ENCODE data around the gene CD40LG.

The CD40LG gene

DNA sequence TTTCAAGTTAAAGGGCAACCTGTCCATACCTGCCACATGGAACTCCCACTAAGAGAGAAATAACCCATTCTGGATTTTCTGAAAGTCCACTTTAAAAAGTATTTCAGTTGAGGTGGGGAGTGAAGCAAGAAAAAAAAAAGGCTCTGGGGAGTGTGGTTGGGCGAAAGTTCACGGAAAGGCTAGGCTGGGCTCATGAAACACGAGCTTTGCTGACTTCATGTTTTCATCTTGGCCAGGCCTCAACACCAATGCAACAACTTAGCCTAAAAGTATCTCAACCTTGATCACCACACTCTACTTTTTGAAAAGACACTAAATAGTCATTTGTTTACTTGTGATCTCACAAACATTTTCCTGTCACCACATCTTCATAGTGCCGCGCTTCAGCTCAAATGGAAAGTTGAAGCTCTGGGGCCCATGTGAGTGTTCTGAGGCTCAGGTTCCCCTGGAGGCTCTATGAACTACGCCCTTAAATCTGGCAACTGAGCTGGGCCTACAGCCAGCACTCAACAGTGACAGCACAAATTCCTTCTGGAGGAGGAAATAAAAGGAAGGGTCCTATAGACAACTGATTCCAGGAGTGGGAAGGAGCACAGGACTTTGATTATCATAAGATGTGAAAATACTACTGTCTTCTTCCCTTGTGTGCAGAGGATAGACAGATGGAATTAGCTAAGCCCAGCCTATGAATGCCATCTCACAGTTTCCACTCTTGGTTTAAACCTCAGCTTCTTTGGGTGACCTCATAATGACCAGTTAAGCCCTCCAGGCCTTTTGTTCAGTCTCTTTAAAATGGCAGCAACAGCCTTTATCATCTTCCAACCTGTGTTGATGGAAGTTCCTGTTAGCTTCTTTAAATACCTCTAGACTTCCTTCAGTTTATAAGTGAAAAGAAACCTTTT lies 5.1 kb downstream of the CD40LG start:
- peak in 2 of 6 experiments; percentile 3 to 5 for DNase-seq

- DNase-seq: peak in 1 of 6 experiments; percentile 1
Observed at GRCh38 chrX:136656361-136656964, 8.5 kb downstream of the CD40LG start.

DNA sequence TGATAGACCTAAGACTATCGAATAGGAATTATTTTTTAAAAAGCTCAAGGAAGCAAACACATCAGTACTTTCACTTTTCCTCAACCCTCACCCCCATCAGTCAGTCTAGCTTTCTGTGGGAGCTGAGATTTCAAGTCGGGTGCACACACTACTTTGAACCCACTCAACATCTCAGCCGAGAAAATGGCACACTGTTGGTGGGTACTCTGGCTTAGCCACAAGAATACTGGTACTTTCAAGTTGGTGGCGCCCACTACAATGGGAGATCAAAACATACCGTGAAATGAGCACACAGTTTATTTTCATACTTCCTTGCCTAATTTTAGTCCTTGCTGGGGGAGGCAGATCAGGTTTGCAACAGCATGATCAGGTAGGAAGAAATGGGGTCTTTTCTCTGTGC lies 10.2 kb downstream of the CD40LG start:
- DNase-seq: peak in 3 of 6 experiments; percentile 1 to 30 (median 25)

- DNase-seq: peak in 1 of 6 experiments; percentile 2
Observed at GRCh38 chrX:136659174-136659573, 11.2 kb downstream of the CD40LG start.

DNA sequence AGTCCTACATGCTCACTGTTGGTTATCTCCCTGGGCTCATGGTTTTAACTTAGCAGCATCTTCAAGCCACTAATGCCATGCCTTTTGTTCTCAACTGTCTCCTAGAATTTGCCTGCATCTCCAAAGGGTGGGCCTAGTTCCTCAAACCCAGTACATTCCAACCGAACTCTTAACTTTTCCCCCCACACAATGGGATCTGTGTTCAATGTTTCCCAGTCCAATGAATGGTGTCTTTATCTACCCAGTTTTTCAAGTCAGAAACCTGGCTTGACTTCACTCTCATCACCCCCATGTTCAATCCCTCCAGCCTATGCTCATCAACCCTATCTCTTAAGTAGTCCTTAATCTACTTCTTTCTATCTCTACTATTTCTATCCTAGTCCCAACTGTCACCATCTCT lies 12.9 kb downstream of the CD40LG start:
- DNase-seq: no peak

GRCh38 chrX:136662104-136662503 lies 14.1 kb downstream of the CD40LG start:
- DNase-seq: peak in 5 of 6 experiments; percentile 13 to 53 (median 32)

DNA sequence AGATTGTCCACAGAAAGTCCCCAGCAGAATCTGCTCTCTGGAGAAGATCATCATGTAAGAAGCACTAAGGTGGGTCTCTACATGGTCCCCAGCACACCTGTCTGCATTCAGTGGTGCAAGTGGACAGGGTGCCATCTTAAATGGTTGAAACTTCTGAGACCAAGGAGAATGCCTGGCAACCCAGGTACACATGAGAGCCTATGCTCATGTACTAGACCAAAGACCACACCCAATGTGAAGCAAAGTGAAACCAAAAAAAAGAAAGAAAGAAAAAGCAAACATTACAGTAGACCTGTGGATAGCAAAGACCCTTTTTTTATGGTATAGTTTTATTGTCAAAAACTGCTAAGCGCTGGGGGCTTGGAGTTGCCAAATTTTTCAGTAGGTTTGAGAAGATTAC lies 15.0 kb downstream of the CD40LG start:
- DNase-seq: peak in 4 of 6 experiments; percentile 3 to 44 (median 26)

DNA sequence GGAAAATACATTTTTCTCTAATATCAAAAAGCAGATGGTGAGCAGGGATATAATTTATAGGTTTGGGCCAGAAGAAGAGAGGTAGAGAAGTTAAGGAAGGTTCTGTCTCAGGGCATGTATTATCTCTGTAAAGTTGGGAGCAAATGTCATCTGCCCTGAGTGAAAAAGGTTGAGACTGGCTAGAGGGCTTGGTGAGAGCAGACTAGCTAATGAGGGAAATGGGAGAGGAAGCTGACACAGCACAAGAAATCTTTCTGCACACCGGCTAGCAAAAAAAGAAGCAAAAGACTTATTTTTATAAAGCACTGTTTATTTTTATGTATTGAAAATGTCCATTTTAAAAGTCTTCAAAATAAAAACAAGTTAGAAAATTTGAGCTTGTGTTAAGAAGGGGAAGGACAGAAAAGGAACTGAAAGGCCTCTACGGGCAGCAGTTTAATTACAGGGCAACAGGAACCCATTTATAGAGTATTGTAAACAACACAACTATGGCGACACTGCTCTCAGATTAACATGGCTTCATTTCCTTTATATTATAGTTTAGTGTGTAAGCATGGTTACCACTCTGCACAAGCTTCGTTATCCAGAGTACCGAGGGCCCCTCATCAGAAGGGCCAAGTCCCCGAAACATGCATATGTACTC lies 17.4 kb downstream of the CD40LG start:
- DNase-seq: no peak

GRCh38 chrX:136666088-136666487 lies 18.1 kb downstream of the CD40LG start:
- no peak for DNase-seq

- no peak for DNase-seq
Observed at GRCh38 chrX:136667446-136668168, 19.6 kb downstream of the CD40LG start.

DNA sequence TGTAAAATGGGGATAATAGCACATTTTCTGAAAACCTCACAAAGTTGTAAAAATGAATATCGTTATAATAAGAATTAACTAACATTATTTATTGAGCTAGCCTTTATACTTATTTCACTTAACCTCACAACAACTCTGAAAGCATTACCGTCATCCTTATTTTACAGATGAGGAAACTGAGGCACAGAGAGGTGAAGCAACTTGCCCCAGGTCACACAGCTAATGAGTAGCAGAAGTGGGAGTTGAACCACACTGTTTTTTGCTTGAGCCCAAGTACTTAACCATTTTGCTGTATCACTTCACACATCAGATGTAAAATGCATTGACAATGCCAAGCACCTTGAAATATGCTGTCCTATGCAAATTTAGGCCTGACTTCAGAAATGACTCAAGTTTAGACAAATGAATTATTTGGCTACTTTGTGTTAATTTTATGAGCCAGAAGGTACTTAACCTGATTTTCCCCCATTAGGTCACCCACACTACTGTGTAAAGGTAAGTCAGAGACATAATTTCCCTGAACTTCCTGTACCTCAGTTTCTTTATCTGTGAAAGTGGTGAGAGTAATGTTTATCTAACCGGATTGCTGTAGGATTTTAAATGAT lies 23.1 kb downstream of the CD40LG start:
- no peak for DNase-seq

GRCh38 chrX:136674270-136674985 lies 26.5 kb downstream of the CD40LG start:
- peak in 5 of 6 experiments; percentile 3 to 78 (median 67) for DNase-seq

DNA sequence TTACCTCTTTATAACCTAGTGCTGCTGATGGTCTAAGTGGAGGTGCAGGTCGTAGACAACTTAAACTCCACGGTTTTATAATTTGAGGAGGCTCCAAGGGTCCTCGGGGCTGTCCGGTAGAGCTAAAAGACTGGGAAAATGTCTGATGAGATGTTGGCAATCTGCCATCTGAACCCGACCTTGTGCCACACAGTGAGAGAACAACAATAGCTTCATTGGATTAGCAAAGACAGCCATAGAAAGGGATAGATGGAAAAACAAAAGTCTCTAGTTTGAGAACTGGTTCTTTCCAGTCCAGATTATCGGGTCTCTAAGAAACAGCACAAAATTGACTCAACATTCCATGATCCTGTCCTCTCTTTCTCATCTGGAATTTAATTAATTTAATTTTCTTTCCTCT lies 31.6 kb downstream of the CD40LG start:
- no peak for DNase-seq

DNA sequence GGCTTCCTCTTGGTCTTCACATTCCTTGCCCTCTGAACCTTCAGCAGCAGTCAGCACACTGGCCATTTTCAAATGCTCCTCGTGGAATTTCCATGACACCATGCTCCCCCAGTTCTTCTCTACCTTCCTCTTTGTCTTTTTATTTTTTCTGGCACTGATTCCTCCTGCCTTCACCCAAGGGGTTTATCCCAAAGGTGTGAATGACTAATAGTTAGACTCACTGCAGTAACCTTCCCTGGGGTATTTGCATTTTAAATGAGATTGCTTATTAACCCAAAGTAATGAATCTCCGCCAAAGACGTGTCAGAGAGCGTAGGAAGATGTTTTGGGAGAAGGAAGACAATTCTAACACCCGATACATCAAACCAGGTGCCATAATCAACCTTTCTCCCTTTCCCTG lies 36.2 kb downstream of the CD40LG start:
- no peak for DNase-seq

- DNase-seq: peak in 3 of 6 experiments; percentile 1 to 43 (median 15)
Observed at GRCh38 chrX:136687457-136687856, 39.5 kb downstream of the CD40LG start.

GRCh38 chrX:136689436-136689835 lies 41.5 kb downstream of the CD40LG start:
- no peak for DNase-seq

DNA sequence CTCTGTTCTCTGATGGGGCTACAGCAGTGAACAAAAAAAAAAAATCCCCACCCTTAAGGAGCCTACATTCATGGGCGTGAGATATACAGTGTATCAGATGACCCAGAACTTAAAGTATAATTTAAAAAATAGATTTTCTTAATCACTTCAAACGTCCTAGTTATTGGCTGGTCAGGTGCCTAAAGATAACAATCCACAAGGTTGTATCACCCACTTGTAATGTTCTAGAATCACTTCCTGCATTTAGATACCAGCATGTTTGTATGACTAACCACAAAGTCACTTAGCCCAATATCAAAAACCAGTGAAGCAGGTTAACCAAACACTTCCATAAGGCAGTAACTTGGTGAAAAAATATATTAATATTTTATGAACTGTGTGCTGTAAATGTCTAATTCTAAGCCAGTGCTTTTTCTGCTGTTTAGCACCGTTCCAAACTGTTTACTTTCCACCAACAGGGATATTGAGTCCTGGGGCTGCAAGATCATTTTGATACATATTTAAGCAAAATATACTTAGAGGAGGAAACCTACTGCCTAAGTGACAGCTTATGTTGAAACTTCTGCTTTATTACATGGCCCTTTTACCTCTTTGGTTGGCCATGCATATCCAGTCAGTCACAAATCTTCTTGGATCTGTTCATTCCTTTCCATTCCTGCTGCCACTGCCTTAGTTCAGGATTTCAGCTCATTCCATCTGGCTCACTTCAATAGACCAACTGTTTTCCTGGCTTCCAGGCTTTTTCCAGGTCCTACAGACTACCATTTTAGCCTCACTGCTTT lies 43.3 kb downstream of the CD40LG start:
- peak in 3 of 6 experiments; percentile 28 to 36 (median 33) for DNase-seq

DNA sequence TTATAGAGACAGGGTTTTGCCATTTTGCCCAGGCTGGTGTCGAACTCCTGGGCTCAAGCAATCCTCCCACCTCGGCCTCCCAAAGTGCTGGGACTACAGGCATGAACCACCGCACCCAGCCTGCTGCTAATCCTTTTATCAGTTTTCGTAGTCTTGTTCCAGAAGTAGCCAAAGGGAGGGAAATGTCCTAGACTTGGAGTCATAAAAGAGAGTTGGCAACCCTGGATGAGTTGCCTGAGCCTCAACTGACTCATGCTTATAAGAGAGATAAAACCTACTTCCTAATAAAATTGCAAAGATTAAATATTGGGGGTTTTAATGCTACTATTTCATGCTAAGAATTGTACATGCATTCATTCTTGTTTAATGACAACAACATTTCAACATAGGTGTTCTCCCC lies 44.3 kb downstream of the CD40LG start:
- DNase-seq: no peak

DNA sequence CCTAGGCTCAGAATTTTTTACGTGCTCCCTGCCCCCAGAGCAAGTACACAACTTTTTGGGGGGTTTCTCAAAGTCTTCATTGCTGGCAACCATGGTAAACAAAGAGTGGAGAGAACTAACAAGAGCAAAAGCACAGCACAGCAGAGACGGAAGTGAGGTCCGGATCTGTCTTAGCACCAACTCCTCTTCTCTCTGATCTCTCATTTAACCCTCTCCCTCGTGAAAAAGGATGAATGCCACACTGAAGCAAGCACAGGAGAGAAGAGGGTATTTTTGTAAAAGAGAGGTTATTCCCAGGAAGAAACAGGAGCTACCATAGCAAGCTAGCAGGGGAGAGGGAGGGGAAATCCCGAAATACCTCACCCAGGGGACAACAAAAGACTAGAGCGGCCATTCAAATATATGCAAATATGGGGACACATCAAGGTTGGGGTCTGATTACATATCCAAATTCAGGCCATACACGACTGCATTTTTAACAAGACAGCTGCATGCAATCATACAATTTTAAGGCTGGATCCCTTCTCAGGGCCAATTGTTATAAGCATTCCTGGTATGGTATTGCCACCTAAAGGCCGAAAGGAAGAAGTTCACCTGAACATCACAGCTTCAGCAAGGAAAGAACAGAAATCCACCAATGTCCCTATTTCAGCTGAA lies 46.6 kb downstream of the CD40LG start:
- peak in 5 of 6 experiments; percentile 29 to 81 (median 49) for DNase-seq

- peak in 1 of 6 experiments; percentile 0 for DNase-seq
Observed at GRCh38 chrX:136697156-136697555, 49.2 kb downstream of the CD40LG start.
